HG02642 (cell line): ENCODE results near the gene JMJD1C.

Source experiments
- ATAC-seq: cut with Tn5 transposase; IDR thresholded peaks from one replicate; pipeline ENCODE4 v1.9.1; 2021; ENCODE audit warnings: mild to moderate bottlenecking; ENCODE audit not compliant: unreplicated experiment, poor library complexity

The JMJD1C gene

GRCh38 chr10:63438506-63439498 lies 27.0 kb downstream of the JMJD1C start:
- no peak for ATAC-seq

- ATAC-seq, result no peak
These were observed 28.4 kb downstream of the JMJD1C start for GRCh38 chr10:63437116-63437949.

DNA sequence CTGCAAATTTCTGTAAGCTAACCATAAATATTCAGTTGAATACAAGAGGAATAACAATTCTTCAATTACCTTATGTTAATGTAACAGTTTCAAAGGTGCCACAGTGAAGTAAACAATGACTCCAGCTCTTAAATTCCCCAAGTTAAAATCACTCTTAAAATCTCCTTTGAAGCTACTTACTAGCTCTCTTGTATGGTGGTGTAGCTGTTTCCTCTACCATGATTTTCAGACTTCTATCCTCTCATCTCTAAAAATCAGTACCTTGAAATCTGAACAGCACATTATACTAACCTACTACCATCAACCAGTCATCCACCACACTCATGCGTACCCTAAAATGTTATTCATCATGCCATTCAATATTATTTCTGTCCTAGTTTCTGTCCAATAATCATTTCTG lies 29.6 kb downstream of the JMJD1C start:
- no peak for ATAC-seq

DNA sequence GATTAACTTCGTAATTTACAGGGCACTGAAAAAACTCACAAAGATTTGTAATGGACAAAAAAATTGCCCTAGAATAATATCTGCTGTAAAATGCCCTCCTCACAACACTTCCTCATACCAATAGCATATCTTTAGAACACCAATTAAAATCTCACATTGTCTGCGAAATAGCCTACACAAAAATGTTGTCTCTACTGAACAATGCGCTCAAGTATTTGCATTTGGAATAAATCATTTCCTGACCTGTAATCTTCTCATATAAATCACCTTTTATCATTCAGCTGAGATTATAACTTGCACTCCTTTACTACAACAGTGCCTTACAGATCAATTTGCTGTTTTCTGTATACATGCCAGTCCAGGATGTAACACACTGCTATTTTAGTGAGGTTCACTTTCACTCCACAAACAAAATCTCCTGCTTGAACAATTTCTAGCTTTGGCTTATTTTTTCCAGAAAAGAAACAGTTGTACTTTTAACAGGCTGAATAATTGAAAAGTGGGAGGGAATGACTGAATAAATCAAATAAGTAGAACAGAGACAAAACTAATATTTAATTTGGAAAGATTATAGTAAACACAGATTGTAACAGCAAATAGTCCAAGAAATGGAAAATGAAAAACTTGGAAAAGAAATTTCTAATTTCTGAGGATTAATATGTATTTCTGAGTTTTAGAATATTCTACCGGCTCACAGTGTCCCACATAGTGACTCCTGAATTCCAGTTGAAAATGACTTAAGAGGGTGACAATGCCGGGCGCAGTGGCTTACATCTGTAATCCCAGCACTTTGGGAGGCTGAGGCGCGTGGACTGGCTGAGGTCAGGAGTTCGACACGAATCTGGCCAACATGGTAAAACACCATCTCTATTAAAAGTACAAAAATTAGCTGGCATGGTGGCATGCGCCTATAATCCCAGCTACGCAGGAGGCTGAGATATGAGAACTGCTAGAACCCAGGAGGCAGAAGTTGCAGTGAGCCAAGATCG lies 30.6 kb downstream of the JMJD1C start:
- ATAC-seq, result no peak

GRCh38 chr10:63431962-63432797 lies 33.6 kb downstream of the JMJD1C start:
- peak; percentile 57 for ATAC-seq

DNA sequence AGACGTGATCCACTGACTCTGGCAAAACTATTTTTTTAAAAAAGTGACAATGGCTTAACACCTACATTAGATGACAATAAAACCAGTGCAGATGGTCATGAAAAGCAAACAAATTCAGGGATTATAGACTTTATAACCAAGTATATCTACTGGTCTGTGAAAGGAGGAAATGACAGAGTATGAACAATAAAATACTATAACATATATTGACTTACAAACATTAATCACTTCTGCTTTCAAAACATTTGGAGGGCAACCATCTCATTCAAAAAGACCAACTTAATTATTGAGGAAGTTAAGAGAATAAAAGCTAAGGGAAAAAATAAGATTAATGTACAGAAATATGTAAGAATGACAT lies 34.8 kb downstream of the JMJD1C start:
- no peak for ATAC-seq

DNA sequence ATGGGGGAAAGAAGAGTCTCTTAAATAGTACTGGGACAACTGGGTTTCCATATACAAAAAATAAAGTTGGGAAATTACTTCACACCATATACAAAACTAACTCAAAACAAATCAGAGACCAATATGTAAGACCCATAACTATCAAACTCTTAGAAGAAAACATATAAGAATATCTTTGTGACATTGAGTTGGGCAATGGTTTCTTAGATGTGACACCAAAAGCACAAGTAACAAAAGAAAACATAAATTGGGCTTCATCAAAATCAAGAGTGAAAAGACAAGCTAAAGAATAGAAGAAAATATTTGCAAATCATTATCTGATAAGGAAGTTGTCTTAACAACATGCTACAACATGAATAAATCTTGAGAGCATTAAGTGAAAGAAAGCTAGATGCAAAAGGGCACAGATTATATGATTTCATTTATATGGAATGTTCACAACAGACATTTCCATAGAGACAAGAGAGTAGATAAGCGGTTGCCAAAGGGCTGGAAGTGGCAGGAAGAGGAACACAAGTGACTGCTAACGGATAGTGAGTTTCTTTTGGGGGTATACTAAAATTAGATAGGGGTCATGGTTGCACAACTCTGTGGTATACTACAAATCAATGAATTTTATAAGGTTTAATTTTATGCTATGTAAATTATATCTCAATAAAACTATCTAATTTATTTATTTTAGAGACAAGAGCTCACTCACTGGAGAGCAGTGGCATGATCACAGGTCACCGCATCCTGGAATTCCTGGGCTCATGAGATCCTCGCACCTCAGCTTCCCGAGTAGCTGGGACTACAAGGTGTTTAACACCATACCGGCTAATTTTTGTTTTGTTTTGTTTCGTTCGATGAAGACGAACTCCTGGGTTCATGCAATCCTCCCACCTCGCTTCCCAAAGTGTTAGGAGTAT lies 35.4 kb downstream of the JMJD1C start:
- no peak for ATAC-seq

GRCh38 chr10:63429281-63429680 lies 36.5 kb downstream of the JMJD1C start:
- no peak for ATAC-seq

DNA sequence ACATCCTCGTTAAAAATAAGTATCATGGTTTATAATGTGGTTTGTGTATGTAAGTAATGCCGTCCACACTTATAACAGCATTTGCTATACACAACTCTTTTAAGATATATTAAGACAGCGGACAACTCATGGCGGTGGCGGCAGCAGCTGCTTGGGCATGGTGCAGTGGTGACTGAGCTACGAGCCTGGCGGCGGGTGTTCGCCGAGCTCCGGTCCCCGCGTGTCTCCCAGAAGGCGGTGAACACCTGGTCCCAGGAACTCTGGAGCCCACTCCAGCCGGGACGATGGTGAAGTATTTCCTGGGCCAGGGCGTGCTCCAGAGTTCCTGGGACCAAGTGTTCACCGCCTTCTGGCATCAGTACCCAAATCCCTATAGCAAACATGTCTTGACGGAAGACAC lies 38.8 kb downstream of the JMJD1C start:
- no peak for ATAC-seq

GRCh38 chr10:63425512-63425911 lies 40.3 kb downstream of the JMJD1C start:
- no peak for ATAC-seq

GRCh38 chr10:63424576-63424975 lies 41.2 kb downstream of the JMJD1C start:
- no peak for ATAC-seq

- ATAC-seq, result no peak
These were observed 42.3 kb downstream of the JMJD1C start for GRCh38 chr10:63423494-63423893.

DNA sequence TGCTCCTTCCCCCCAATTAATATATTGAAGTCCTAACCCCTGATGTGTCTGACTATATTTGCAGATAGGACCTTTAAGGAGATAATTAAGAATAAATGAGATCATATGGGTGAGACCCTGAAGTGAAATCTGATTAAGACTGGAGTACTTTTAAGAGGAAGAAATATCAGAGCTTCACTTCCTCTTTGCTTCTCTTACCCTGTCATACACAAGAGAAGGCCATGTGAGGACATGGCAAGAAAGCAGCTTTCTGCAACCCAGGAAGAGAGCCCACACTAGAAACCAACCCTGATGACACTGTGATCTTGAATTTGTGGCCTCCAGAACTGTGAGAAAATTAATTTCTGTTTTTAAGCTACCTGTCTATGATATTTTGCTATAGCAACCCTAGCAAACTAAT lies 44.2 kb downstream of the JMJD1C start:
- ATAC-seq, result peak; percentile 98

GRCh38 chr10:63416376-63416775 lies 49.4 kb downstream of the JMJD1C start:
- ATAC-seq, result no peak

- ATAC-seq, result no peak
These were observed 50.0 kb downstream of the JMJD1C start for GRCh38 chr10:63415640-63416244.

DNA sequence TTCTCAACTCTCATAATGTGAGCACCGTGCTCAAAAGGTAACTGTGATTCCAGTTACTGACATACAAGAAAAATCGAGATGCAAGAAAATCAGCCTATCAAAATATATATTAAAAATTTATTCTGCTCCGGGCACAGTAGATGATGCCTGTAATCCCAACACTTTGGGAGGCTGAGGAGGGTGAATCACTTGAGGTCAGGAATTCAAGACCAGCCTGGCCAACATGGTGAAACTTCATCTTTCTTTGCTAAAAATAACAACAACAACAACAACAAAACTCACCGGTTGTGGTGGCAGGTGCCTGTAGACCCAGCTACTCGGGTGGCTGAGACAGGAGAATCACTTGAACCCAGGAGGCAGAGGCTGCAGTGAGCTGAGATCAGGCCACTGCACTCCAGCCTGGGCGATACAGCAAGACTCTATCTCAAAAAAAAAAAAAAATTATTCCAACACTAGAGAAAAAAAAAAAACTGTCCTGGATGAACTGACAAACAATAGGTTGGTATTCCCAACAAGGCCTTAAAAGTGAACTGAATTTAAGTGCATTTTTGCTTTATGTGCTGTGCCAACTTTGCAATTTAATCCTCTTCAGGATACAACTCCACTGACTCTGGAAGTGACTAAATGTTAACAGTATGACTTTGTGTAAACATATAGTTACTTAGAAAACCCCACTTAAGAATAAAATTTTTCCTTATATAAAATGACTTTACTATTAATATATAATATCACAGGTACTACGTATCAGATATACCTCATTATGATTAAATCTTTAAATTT lies 51.1 kb downstream of the JMJD1C start:
- ATAC-seq, result no peak

DNA sequence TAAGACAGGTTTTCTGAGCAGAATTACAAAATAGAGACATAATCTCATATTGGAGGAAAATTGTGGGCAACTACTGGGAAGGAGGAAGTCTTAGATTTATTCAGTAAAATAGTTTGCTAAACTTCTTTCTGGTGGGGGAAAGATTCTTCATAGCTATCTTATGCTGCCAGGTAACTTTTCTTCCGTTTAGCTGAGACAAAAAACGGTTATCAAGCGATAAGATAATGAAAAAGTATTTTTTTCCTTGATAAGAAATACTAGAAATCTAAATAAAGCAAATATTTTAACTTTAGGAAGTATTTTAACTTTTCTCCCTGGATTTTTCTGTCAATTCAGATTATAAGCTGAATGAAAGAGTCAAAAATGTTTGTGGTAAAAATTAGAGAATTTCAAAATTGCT lies 52.3 kb downstream of the JMJD1C start:
- no peak for ATAC-seq
